Liver (tissue), 3 donors: ENCODE results near the gene HOXC10.

Experiments
- CTCF ChIP-seq: fragments of 150-350 bp; IDR thresholded peaks from 2 replicates; pipeline ENCODE4 v1.5.1; 2017; ENCODE audit warnings: improper control_type of control experiment, low read depth, low read length; ENCODE audit not compliant: missing input control
- GABPA ChIP-seq, 2 donors: IDR thresholded peaks in 1 of 2; conservative IDR thresholded peaks in 1 of 2; 2 replicates each; pipeline ENCODE4 v1.6.1; 2016; ENCODE audit warnings: antibody characterized with exemption in 2 of 2, mild to moderate bottlenecking in 1 of 2, moderate library complexity in 1 of 2
- TAF1 ChIP-seq: conservative IDR thresholded peaks from 2 replicates; pipeline ENCODE4 v1.6.1; 2016; ENCODE audit warnings: antibody characterized with exemption, mild to moderate bottlenecking
- YY1 ChIP-seq: IDR thresholded peaks from 2 replicates; pipeline ENCODE4 v1.6.1; 2016; ENCODE audit warnings: antibody characterized with exemption, mild to moderate bottlenecking
- ZBTB33 ChIP-seq: IDR thresholded peaks from 2 replicates; pipeline ENCODE4 v1.6.1; 2016; ENCODE audit warnings: antibody characterized with exemption
- donor health status: healthy.
- donor health status: healthy.

GRCh38 chr12:53956251-53956887 is 28.6 kb upstream of the HOXC10 start:
- TF ChIP-seq TAF1 (no peak), YY1 (no peak), ZBTB33 (no peak), GABPA (IDR thresholded peaks at IDR 0.05 in 1 of 2, conservative IDR thresholded peaks at IDR 0.05 in 1 of 2) (no peak), CTCF (no peak)
